T-helper 9 cell (primary cell): ENCODE data around the gene ETFA.

ENCODE experiments used
- DNase-seq: peaks from one replicate; pipeline ENCODE4 v3.0.0-alpha.2; 2020

The ETFA gene

GRCh38 chr15:76209523-76209922 lies 101.7 kb downstream of the ETFA start:
- DNase-seq = no peak

- DNase-seq = no peak
Observed at GRCh38 chr15:76208786-76209424, 102.4 kb downstream of the ETFA start.

GRCh38 chr15:76208084-76208785 lies 103.0 kb downstream of the ETFA start:
- no peak for DNase-seq

GRCh38 chr15:76206325-76206976 lies 104.8 kb downstream of the ETFA start:
- DNase-seq = no peak

- no peak for DNase-seq
Observed at GRCh38 chr15:76204916-76205460, 106.3 kb downstream of the ETFA start.

GRCh38 chr15:76204109-76204845 lies 107.0 kb downstream of the ETFA start:
- no peak for DNase-seq

GRCh38 chr15:76203346-76204108 lies 107.7 kb downstream of the ETFA start:
- DNase-seq = no peak

GRCh38 chr15:76201536-76202255 lies 109.6 kb downstream of the ETFA start:
- DNase-seq = no peak

- DNase-seq = no peak
Observed at GRCh38 chr15:76200641-76201105, 110.6 kb downstream of the ETFA start.

- no peak for DNase-seq
Observed at GRCh38 chr15:76200083-76200465, 111.2 kb downstream of the ETFA start.

- DNase-seq = no peak
Observed at GRCh38 chr15:76199106-76200082, 111.9 kb downstream of the ETFA start.

GRCh38 chr15:76198456-76199105 lies 112.7 kb downstream of the ETFA start:
- DNase-seq = no peak

- no peak for DNase-seq
Observed at GRCh38 chr15:76197703-76198455, 113.4 kb downstream of the ETFA start.

GRCh38 chr15:76196269-76197231 lies 114.7 kb downstream of the ETFA start:
- DNase-seq = no peak

- DNase-seq = no peak
Observed at GRCh38 chr15:76195506-76196268, 115.6 kb downstream of the ETFA start.

GRCh38 chr15:76193934-76194333 lies 117.3 kb downstream of the ETFA start:
- no peak for DNase-seq

GRCh38 chr15:76192715-76193114 lies 118.6 kb downstream of the ETFA start:
- DNase-seq = no peak
